Measurements from ENCODE around the gene DENND1A. TPM values are rescaled to one million over a fixed set of nuclear protein-coding genes. Genes with fewer than 3 reads are reported as not detected.

The DENND1A gene
- polyA plus RNA-seq, 1 donor, result 16.7 TPM

- DNase-seq, result no peak
These were observed 373.2 kb downstream of the DENND1A start for GRCh38 chr9:123556464-123557435.

GRCh38 chr9:123555646-123556045 lies 374.3 kb downstream of the DENND1A start:
- peak; percentile 23 for DNase-seq

GRCh38 chr9:123552530-123552929 lies 377.4 kb downstream of the DENND1A start:
- no peak for DNase-seq

- no peak for DNase-seq
These were observed 378.2 kb downstream of the DENND1A start for GRCh38 chr9:123551734-123552133.

GRCh38 chr9:123550797-123551196 lies 379.1 kb downstream of the DENND1A start:
- no peak for DNase-seq

GRCh38 chr9:123550012-123550411 lies 379.9 kb downstream of the DENND1A start:
- DNase-seq, result no peak

- no peak for DNase-seq
These were observed 381.0 kb downstream of the DENND1A start for GRCh38 chr9:123548741-123549545.

GRCh38 chr9:123544007-123544827 lies 385.7 kb downstream of the DENND1A start:
- peak; percentile 30 for DNase-seq

GRCh38 chr9:123543492-123543891 lies 386.4 kb downstream of the DENND1A start:
- no peak for DNase-seq

GRCh38 chr9:123542435-123543225 lies 387.3 kb downstream of the DENND1A start:
- no peak for DNase-seq

GRCh38 chr9:123541411-123541810 lies 388.5 kb downstream of the DENND1A start:
- DNase-seq, result no peak

- no peak for DNase-seq
These were observed 389.5 kb downstream of the DENND1A start for GRCh38 chr9:123540457-123540856.

- DNase-seq, result no peak
These were observed 392.1 kb downstream of the DENND1A start for GRCh38 chr9:123537809-123538208.

- DNase-seq, result no peak
These were observed 393.5 kb downstream of the DENND1A start for GRCh38 chr9:123536455-123536868.

GRCh38 chr9:123534336-123534735 lies 395.6 kb downstream of the DENND1A start:
- DNase-seq, result no peak

GRCh38 chr9:123530244-123530643 lies 399.7 kb downstream of the DENND1A start:
- DNase-seq, result no peak

- DNase-seq, result no peak
These were observed 401.4 kb downstream of the DENND1A start for GRCh38 chr9:123528501-123528900.

- no peak for DNase-seq
These were observed 401.9 kb downstream of the DENND1A start for GRCh38 chr9:123527981-123528380.

- no peak for DNase-seq
These were observed 404.0 kb downstream of the DENND1A start for GRCh38 chr9:123525957-123526356.

GRCh38 chr9:123525424-123525823 lies 404.5 kb downstream of the DENND1A start:
- DNase-seq, result no peak

- no peak for DNase-seq
These were observed 405.1 kb downstream of the DENND1A start for GRCh38 chr9:123524866-123525265.

GRCh38 chr9:123523845-123524244 lies 406.1 kb downstream of the DENND1A start:
- DNase-seq, result no peak

Measured in hindlimb muscle (tissue), 1 donor.